GM12878 (cell line): ENCODE data around the gene C1QTNF5. TPM values are rescaled to one million over a fixed set of nuclear protein-coding genes. Genes with fewer than 3 reads are reported as not detected.

ENCODE experiments used
- BACH1 ChIP-seq: fragments of 450-650 bp; IDR thresholded peaks from 2 replicates; pipeline ENCODE4 v1.6.1; 2017; ENCODE audit warnings: mild to moderate bottlenecking, borderline replicate concordance
- EED ChIP-seq: sonication (generic); IDR thresholded peaks from 2 replicates; pipeline ENCODE4 v1.6.1; 2016; ENCODE audit warnings: antibody characterized with exemption, low read depth
- GABPA ChIP-seq: IDR thresholded peaks from 2 replicates; pipeline ENCODE4 v1.6.1; 2014; ENCODE audit warnings: antibody characterized with exemption, low read depth, mild to moderate bottlenecking, inconsistent platforms
- HDAC6 ChIP-seq: fragments of 200-600 bp; sonication (generic); IDR thresholded peaks from one replicate; pipeline ENCODE4 v1.8.0; 2017; ENCODE audit warnings: antibody characterized with exemption; ENCODE audit not compliant: unreplicated experiment
- MEF2B ChIP-seq: fragments of 450-650 bp; IDR thresholded peaks from 2 replicates; pipeline ENCODE4 v1.6.1; 2018; ENCODE audit warnings: mild to moderate bottlenecking, moderate library complexity; ENCODE audit not compliant: partially characterized antibody, poor library complexity, severe bottlenecking
- MXI1 ChIP-seq: fragments of 150-350 bp; IDR thresholded peaks from 2 replicates; pipeline ENCODE4 v1.6.1; 2011; ENCODE audit warnings: low read depth, mild to moderate bottlenecking, inconsistent platforms, low read length, improper control_type of control experiment
- NR2C2 ChIP-seq: IDR thresholded peaks from 2 replicates; pipeline ENCODE4 v1.6.1; 2011; ENCODE audit warnings: borderline replicate concordance, low read depth; ENCODE audit not compliant: control insufficient read depth, insufficient read length
- PAX5 ChIP-seq: IDR thresholded peaks from 2 replicates; pipeline ENCODE4 v1.6.1; 2011; ENCODE audit warnings: low read depth, low read length, borderline replicate concordance
- RUNX3 ChIP-seq: IDR thresholded peaks from 2 replicates; pipeline ENCODE4 v1.6.1; 2012; ENCODE audit warnings: low read length, inconsistent platforms
- SIX5 ChIP-seq: IDR thresholded peaks from 2 replicates; pipeline ENCODE4 v1.6.1; 2011; ENCODE audit warnings: mild to moderate bottlenecking, low read depth, low read length, moderate library complexity; ENCODE audit not compliant: severe bottlenecking
- TAF1 ChIP-seq: IDR thresholded peaks from 2 replicates; pipeline ENCODE4 v1.6.1; 2011; ENCODE audit warnings: mild to moderate bottlenecking, low read depth, low read length, borderline replicate concordance
- polyA plus RNA-seq, 11 experiments: library from polyadenylated mRNA; depleted of rRNA in 4 of 11; unstranded in 6 of 11; stranded (reverse) in 5 of 11; fragments of >200 nt; fragmentation: Nextera tagmentation in 4 of 11; fragmentation: Illumina TruSeq in 1 of 11; extraction: Ambion mirVana in 4 of 11; extraction: Trizol in 1 of 11; gene quantifications; 1 replicate in 1 of 11; 2 replicates in 10 of 11; pipeline versions ENCODE4 v1.2.1 to v1.2.3, GENCODE V29; 2011 to 2016; ENCODE audit warnings: inconsistent platforms in 2 of 11, missing spikeins in 2 of 11, low read depth in 1 of 11
- total RNA-seq, 4 experiments: library from RNA; depleted of rRNA in 3 of 4; stranded (reverse); fragments of >200 nt in 3 of 4; fragmentation: Illumina TruSeq in 1 of 4; extraction: Trizol in 1 of 4; gene quantifications; 2 replicates each; pipeline versions ENCODE4 v1.2.1 to v1.2.3, GENCODE V29; 2013 to 2021
- TF ChIP-seq, protein P1 (sequence below): IDR thresholded peaks from 2 replicates; pipeline ENCODE4 v1.6.1; 2012; ENCODE audit warnings: low read depth, low read length, improper control_type of control experiment
- TF ChIP-seq, protein P2 (sequence below): fragments of 450-650 bp; formaldehyde crosslinking; IDR thresholded peaks from 2 replicates; pipeline ENCODE4 v1.4.0; 2020; ENCODE audit warnings: mild to moderate bottlenecking, moderate library complexity
- TF ChIP-seq, protein P3 (sequence below): fragments of 450-650 bp; IDR thresholded peaks from 2 replicates; pipeline ENCODE4 v1.6.1; 2017; ENCODE audit warnings: mild to moderate bottlenecking, moderate library complexity
- TF ChIP-seq, protein P4 (sequence below), 3 experiments: IDR thresholded peaks in 2 of 3; conservative IDR thresholded peaks in 1 of 3; 2 replicates each; pipeline ENCODE4 v1.5.1; 2011; ENCODE audit warnings: low read depth in 3 of 3, low read length in 3 of 3, mild to moderate bottlenecking in 3 of 3, control low read depth in 2 of 3, moderate library complexity in 2 of 3, inconsistent platforms in 1 of 3, mixed read lengths in 1 of 3; ENCODE audit not compliant: control insufficient read depth in 2 of 3, insufficient read depth in 1 of 3; ENCODE audit errors: extremely low read depth in 1 of 3
- TF ChIP-seq, protein P5 (sequence below): IDR thresholded peaks from 2 replicates; pipeline ENCODE4 v1.6.1; 2011; ENCODE audit warnings: borderline replicate concordance, low read depth, mild to moderate bottlenecking, moderate library complexity, mixed read lengths, low read length; ENCODE audit not compliant: insufficient read depth; ENCODE audit errors: extremely low read length

C1QTNF5 gene
- total and polyA plus RNA-seq, 10 of the 15 experiments (the other 5 are each of a cell fraction or from before 2014, with no cell fraction given): not detected

DNA sequence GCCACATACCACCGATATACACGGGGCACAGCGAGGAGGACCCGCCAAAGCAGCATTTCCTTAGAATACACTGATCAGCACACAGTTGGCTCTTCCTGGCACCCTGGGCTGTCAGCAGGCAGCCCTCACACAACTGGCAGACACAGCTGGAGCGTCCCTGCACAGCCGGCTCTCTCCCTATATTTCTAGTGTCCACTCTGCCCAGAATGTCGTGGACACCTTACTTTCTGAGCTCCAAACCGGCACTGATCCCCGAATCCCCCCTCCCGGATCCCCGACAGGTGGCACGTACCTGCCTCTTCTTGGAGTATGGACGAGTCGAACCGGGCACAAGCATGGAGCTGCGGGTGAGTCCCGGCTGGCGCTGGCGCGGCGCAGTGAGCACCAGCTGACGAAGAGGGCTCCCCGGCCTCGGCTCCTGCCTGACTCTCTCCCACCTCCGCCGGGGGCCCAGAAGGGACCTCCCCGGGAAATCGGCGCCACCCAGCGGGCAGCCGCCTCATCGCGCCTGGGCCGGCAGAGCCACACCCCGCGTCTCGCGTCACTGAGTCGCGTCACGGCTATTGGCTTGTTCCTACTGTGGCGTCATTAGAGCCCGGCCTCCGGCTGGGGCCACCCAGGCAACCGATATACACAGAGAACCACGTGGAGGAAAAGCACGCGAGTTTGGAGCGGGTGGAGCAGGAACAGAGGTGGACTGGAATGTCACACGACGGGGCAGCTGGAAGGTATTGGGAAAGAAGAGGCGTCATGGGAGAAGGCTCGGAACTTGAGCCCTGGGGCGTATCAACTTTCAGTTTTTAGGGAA, 40.7 kb upstream of the C1QTNF5 start, which contains the start of gene USP2 (continued):
- TF ChIP-seq GABPA: no peak
- TF ChIP-seq MEF2B: no peak
- TF ChIP-seq, protein P1, sequence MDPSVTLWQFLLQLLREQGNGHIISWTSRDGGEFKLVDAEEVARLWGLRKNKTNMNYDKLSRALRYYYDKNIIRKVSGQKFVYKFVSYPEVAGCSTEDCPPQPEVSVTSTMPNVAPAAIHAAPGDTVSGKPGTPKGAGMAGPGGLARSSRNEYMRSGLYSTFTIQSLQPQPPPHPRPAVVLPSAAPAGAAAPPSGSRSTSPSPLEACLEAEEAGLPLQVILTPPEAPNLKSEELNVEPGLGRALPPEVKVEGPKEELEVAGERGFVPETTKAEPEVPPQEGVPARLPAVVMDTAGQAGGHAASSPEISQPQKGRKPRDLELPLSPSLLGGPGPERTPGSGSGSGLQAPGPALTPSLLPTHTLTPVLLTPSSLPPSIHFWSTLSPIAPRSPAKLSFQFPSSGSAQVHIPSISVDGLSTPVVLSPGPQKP: no peak
- TF ChIP-seq, protein P2, sequence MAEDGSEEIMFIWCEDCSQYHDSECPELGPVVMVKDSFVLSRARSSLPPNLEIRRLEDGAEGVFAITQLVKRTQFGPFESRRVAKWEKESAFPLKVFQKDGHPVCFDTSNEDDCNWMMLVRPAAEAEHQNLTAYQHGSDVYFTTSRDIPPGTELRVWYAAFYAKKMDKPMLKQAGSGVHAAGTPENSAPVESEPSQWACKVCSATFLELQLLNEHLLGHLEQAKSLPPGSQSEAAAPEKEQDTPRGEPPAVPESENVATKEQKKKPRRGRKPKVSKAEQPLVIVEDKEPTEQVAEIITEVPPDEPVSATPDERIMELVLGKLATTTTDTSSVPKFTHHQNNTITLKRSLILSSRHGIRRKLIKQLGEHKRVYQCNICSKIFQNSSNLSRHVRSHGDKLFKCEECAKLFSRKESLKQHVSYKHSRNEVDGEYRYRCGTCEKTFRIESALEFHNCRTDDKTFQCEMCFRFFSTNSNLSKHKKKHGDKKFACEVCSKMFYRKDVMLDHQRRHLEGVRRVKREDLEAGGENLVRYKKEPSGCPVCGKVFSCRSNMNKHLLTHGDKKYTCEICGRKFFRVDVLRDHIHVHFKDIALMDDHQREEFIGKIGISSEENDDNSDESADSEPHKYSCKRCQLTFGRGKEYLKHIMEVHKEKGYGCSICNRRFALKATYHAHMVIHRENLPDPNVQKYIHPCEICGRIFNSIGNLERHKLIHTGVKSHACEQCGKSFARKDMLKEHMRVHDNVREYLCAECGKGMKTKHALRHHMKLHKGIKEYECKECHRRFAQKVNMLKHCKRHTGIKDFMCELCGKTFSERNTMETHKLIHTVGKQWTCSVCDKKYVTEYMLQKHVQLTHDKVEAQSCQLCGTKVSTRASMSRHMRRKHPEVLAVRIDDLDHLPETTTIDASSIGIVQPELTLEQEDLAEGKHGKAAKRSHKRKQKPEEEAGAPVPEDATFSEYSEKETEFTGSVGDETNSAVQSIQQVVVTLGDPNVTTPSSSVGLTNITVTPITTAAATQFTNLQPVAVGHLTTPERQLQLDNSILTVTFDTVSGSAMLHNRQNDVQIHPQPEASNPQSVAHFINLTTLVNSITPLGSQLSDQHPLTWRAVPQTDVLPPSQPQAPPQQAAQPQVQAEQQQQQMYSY (CRISPR knock-in tag): no peak
- TF ChIP-seq EED: peak; percentile 21; the same call in 1 of the 2 replicates
- TF ChIP-seq PAX5: peak; percentile 76; the same call in 1 of the 2 replicates
- no peak for TF ChIP-seq HDAC6
- TF ChIP-seq, protein P3, sequence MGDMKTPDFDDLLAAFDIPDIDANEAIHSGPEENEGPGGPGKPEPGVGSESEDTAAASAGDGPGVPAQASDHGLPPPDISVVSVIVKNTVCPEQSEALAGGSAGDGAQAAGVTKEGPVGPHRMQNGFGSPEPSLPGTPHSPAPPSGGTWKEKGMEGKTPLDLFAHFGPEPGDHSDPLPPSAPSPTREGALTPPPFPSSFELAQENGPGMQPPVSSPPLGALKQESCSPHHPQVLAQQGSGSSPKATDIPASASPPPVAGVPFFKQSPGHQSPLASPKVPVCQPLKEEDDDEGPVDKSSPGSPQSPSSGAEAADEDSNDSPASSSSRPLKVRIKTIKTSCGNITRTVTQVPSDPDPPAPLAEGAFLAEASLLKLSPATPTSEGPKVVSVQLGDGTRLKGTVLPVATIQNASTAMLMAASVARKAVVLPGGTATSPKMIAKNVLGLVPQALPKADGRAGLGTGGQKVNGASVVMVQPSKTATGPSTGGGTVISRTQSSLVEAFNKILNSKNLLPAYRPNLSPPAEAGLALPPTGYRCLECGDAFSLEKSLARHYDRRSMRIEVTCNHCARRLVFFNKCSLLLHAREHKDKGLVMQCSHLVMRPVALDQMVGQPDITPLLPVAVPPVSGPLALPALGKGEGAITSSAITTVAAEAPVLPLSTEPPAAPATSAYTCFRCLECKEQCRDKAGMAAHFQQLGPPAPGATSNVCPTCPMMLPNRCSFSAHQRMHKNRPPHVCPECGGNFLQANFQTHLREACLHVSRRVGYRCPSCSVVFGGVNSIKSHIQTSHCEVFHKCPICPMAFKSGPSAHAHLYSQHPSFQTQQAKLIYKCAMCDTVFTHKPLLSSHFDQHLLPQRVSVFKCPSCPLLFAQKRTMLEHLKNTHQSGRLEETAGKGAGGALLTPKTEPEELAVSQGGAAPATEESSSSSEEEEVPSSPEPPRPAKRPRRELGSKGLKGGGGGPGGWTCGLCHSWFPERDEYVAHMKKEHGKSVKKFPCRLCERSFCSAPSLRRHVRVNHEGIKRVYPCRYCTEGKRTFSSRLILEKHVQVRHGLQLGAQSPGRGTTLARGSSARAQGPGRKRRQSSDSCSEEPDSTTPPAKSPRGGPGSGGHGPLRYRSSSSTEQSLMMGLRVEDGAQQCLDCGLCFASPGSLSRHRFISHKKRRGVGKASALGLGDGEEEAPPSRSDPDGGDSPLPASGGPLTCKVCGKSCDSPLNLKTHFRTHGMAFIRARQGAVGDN: no peak
- no peak for TF ChIP-seq NR2C2
- no peak; the same call in 1 of the 2 replicates for TF ChIP-seq BACH1
- peak; percentile 100 for TF ChIP-seq MXI1
- no peak for TF ChIP-seq SIX5
- TF ChIP-seq, protein P4, sequence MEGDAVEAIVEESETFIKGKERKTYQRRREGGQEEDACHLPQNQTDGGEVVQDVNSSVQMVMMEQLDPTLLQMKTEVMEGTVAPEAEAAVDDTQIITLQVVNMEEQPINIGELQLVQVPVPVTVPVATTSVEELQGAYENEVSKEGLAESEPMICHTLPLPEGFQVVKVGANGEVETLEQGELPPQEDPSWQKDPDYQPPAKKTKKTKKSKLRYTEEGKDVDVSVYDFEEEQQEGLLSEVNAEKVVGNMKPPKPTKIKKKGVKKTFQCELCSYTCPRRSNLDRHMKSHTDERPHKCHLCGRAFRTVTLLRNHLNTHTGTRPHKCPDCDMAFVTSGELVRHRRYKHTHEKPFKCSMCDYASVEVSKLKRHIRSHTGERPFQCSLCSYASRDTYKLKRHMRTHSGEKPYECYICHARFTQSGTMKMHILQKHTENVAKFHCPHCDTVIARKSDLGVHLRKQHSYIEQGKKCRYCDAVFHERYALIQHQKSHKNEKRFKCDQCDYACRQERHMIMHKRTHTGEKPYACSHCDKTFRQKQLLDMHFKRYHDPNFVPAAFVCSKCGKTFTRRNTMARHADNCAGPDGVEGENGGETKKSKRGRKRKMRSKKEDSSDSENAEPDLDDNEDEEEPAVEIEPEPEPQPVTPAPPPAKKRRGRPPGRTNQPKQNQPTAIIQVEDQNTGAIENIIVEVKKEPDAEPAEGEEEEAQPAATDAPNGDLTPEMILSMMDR (IDR thresholded peaks at IDR 0.05 in 2 of 3, conservative IDR thresholded peaks at IDR 0.05 in 1 of 3; ENCODE audit: control insufficient read depth in 2 of 3, extremely low read depth in 1 of 3, insufficient read depth in 1 of 3, low read depth in 3 of 3, low read length in 3 of 3): peak; percentile 83 to 88 (median 87)
- no peak for TF ChIP-seq RUNX3
- TF ChIP-seq TAF1: no peak
- TF ChIP-seq, protein P5, sequence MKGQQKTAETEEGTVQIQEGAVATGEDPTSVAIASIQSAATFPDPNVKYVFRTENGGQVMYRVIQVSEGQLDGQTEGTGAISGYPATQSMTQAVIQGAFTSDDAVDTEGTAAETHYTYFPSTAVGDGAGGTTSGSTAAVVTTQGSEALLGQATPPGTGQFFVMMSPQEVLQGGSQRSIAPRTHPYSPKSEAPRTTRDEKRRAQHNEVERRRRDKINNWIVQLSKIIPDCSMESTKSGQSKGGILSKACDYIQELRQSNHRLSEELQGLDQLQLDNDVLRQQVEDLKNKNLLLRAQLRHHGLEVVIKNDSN: peak; percentile 76
